Upper lobe of left lung (tissue), 6 donors: ENCODE results near the gene MYG1. TPM values are rescaled to one million over a fixed set of nuclear protein-coding genes. Genes with fewer than 3 reads are reported as not detected.

Experiments
- ATAC-seq, 2 donors: fragments of 200-7000 bp; cut with Tn5 transposase; one replicate each; pipeline ENCODE4 v1.9.1; 2022; ENCODE audit warnings: mild to moderate bottlenecking in 2 of 2, moderate library complexity in 2 of 2; ENCODE audit not compliant: low FRiP score in 2 of 2
- DNase-seq, 2 donors: peaks; one replicate each; pipeline ENCODE4 v3.0.0-alpha.2; 2019 to 2020
- H3K27ac ChIP-seq, 4 donors: fragments of 200-600 bp; sonication (generic); one replicate each; pipeline ENCODE4 v1.5.1; 2016 to 2019
- H3K27me3 ChIP-seq, 4 donors: fragments of 200-600 bp; sonication (generic); one replicate each; pipeline ENCODE4 v1.5.1; 2017 to 2019
- H3K36me3 ChIP-seq, 4 donors: fragments of 200-600 bp; sonication (generic); one replicate each; pipeline ENCODE4 v1.5.1; 2016 to 2019
- H3K4me1 ChIP-seq, 4 donors: fragments of 200-600 bp; sonication (generic); one replicate each; pipeline ENCODE4 v1.5.1; 2018 to 2019
- H3K4me3 ChIP-seq, 4 donors: fragments of 200-600 bp; sonication (generic); one replicate each; pipeline ENCODE4 v1.5.1; 2017 to 2019; ENCODE audit warnings: mild to moderate bottlenecking in 2 of 4, moderate library complexity in 1 of 4
- H3K9me3 ChIP-seq, 4 donors: fragments of 200-600 bp; sonication (generic); one replicate each; pipeline ENCODE4 v1.5.1; 2018 to 2019
- CTCF ChIP-seq, 6 experiments: fragments of 450-650 bp in 4 of 6; fragments of 200-600 bp in 2 of 6; sonication (generic) in 2 of 6; IDR thresholded peaks; one replicate each; pipeline ENCODE4 v1.5.1; 2016 to 2019; ENCODE audit warnings: antibody characterized with exemption in 6 of 6
- EP300 ChIP-seq, 4 donors: sonication (generic); formaldehyde crosslinking; IDR thresholded peaks; one replicate each; pipeline ENCODE4 v1.5.1; 2017; ENCODE audit warnings: antibody characterized with exemption in 4 of 4, control low read depth in 2 of 4
- POLR2A ChIP-seq, 4 donors: fragments of 450-650 bp; IDR thresholded peaks; one replicate each; pipeline ENCODE4 v1.5.1; 2016 to 2017; ENCODE audit warnings: antibody characterized with exemption in 4 of 4, mild to moderate bottlenecking in 2 of 4
- POLR2AphosphoS5 ChIP-seq, 2 donors: sonication (generic); formaldehyde crosslinking; IDR thresholded peaks; one replicate each; pipeline ENCODE4 v1.5.1; 2017; ENCODE audit warnings: antibody characterized with exemption in 2 of 2
- WGBS, 2 donors: methylation state at CpG; one replicate each; pipeline ENCODE4 v1.1.5; 2017 to 2018; 5-methylcytosine and 5-hydroxymethylcytosine counted together
- total RNA-seq, 6 donors: library from RNA; depleted of rRNA in 4 of 6; stranded (reverse); fragments of >200 nt in 4 of 6; gene quantifications; one replicate each; pipeline versions ENCODE4 v1.1.0 to v1.2.1, GENCODE V29; 2016 to 2021
- donor health status: DM: no; HTN: no; CAD: no; lungs with moderate emphysema.
- donor health status: DM: no; HTN: yes; CAD: no; lungs with severe emphysema.

The MYG1 gene
- total RNA-seq, 6 donors from 2014 or later: 29.1 to 50.7 (median 34.8) TPM

GRCh38 chr12:53300187-53300586 is 692 bp downstream of the MYG1 start:
- H3K4me1 ChIP-seq: peaks cover 43 to 69% (median 46%) of the 10 kb centered on the region in 4 donors
- H3K36me3 ChIP-seq: peaks cover 4 to 46% (median 21%) of the 10 kb centered on the region in 4 donors
- peak overlapping the region; percentile 65 to 92 (median 82) for H3K27ac ChIP-seq

DNA sequence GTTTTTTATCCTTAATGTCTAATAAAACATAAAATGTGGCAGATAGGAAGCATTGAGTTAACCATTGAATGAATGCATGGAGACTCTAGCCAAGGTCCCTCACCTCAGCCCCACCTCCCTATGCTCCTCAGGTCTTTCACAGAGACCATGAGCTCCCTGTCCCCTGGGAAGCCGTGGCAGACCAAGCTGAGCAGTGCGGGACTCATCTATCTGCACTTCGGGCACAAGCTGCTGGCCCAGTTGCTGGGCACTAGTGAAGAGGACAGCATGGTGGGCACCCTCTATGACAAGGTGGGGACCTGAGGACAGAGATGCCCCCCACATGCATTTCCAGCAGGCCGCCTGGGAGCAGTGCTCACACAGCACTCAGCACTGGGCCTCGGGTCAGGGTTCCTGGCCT is 3.4 kb downstream of the MYG1 start:
- peaks cover 22 to 68% (median 46%) of the 10 kb centered on the region in 4 donors for H3K36me3 ChIP-seq

More at GRCh38 chr12:53300187-53300586, 692 bp downstream of the MYG1 start:
- WGBS, 2 donors: 2 to 3% methylated on average over 6 to 12 of the region's 12 CpGs
- Histone ChIP-seq H3K9me3 (no peaks in the 10 kb centered on the region), H3K27me3 (no peaks in the 10 kb centered on the region), H3K4me3 (peak overlapping the region; percentile 74 to 84 (median 82))
- ATAC-seq (peak in 1 of 2 donors; percentile 4), DNase-seq (no peak)
- no peak for TF ChIP-seq POLR2A (IDR thresholded peaks at IDR 0.05)

GRCh38 chr12:53306826-53307225 is 7.3 kb downstream of the MYG1 start:
- no peaks in the 10 kb centered on the region for H3K9me3 ChIP-seq
- TF ChIP-seq CTCF (IDR thresholded peaks at IDR 0.05): no peak
- no peak for TF ChIP-seq POLR2A (IDR thresholded peaks at IDR 0.05)
- no peak for TF ChIP-seq EP300 (IDR thresholded peaks at IDR 0.05)
- no peak for TF ChIP-seq POLR2AphosphoS5 (IDR thresholded peaks at IDR 0.05)
- no peaks in the 10 kb centered on the region for H3K27me3 ChIP-seq
- H3K4me3 ChIP-seq: no peak overlapping the region
- peaks cover 23 to 87% (median 65%) of the 10 kb centered on the region in 4 donors for H3K36me3 ChIP-seq
- 98 to 100% methylated on average over 5 to 7 of the region's 10 CpGs for WGBS, 2 donors
- H3K27ac ChIP-seq: no peak overlapping the region
- DNase-seq (no peak), ATAC-seq (peak in 1 of 2 donors; percentile 28)
- H3K4me1 ChIP-seq: peaks cover 3 to 17% (median 4%) of the 10 kb centered on the region in 4 donors

More for the DNA sequence above, 3.4 kb downstream of the MYG1 start:
- peaks cover 25 to 53% (median 26%) of the 10 kb centered on the region in 4 donors for H3K4me1 ChIP-seq
- ATAC-seq: no peak
- TF ChIP-seq EP300 (IDR thresholded peaks at IDR 0.05): no peak
- TF ChIP-seq CTCF (IDR thresholded peaks at IDR 0.05): no peak
- TF ChIP-seq POLR2A (IDR thresholded peaks at IDR 0.05): no peak
- TF ChIP-seq POLR2AphosphoS5 (IDR thresholded peaks at IDR 0.05): no peak
- DNase-seq: no peak
- no peaks in the 10 kb centered on the region for H3K9me3 ChIP-seq
- H3K27ac ChIP-seq: no peak overlapping the region
- no peak overlapping the region for H3K4me3 ChIP-seq
- whole genome bisulfite sequencing, 2 donors: 98 to 100% methylated on average over 1 to 5 of the region's 5 CpGs
- H3K27me3 ChIP-seq: no peaks in the 10 kb centered on the region

- TF ChIP-seq CTCF (IDR thresholded peaks at IDR 0.05) (no peak), EP300 (IDR thresholded peaks at IDR 0.05) (no peak), POLR2AphosphoS5 (IDR thresholded peaks at IDR 0.05) (no peak), POLR2A (IDR thresholded peaks at IDR 0.05) (no peak)
- no peak for DNase-seq
- no peak overlapping the region for H3K27ac ChIP-seq
- ATAC-seq: no peak
- H3K27me3 ChIP-seq: no peaks in the 10 kb centered on the region
- H3K4me3 ChIP-seq: no peak overlapping the region
- peaks cover 0 to 2% (median 0%) of the 10 kb centered on the region in 4 donors for H3K4me1 ChIP-seq
- no peaks in the 10 kb centered on the region for H3K9me3 ChIP-seq
- 73 to 74% methylated on average over 3 to 4 of the region's 4 CpGs for WGBS, 2 donors
- H3K36me3 ChIP-seq: peaks cover 22 to 75% (median 63%) of the 10 kb centered on the region in 4 donors
Measured at GRCh38 chr12:53308276-53308675, 8.8 kb downstream of the MYG1 start.

GRCh38 chr12:53313996-53314395 is 14.5 kb downstream of the MYG1 start:
- DNase-seq (no peak), ATAC-seq (no peak)
- Histone ChIP-seq H3K9me3 (no peaks in the 10 kb centered on the region), H3K27me3 (no peaks in the 10 kb centered on the region), H3K4me3 (no peak overlapping the region), H3K4me1 (no peaks in the 10 kb centered on the region), H3K27ac (no peak overlapping the region), H3K36me3 (peaks cover 11 to 75% (median 55%) of the 10 kb centered on the region in 4 donors)
- TF ChIP-seq CTCF (IDR thresholded peaks at IDR 0.05) (no peak), POLR2AphosphoS5 (IDR thresholded peaks at IDR 0.05) (no peak), EP300 (IDR thresholded peaks at IDR 0.05) (no peak), POLR2A (IDR thresholded peaks at IDR 0.05) (no peak)
- 61 to 76% methylated on average over 2 of the region's 3 CpGs for WGBS, 2 donors
